ENCODE measurements around the gene DLG2.

The DLG2 gene

GRCh38 chr11:84234011-84234410 lies 1393.1 kb downstream of the DLG2 start:
- no peak for DNase-seq

GRCh38 chr11:84232511-84232910 lies 1394.6 kb downstream of the DLG2 start:
- DNase-seq: no peak

GRCh38 chr11:84230402-84230801 lies 1396.7 kb downstream of the DLG2 start:
- DNase-seq: no peak

GRCh38 chr11:84227970-84228665 lies 1399.0 kb downstream of the DLG2 start:
- no peak for DNase-seq

- no peak for DNase-seq
Observed at GRCh38 chr11:84224042-84224441, 1403.1 kb downstream of the DLG2 start.

GRCh38 chr11:84218318-84218717 lies 1408.8 kb downstream of the DLG2 start:
- no peak for DNase-seq

- DNase-seq: no peak
Observed at GRCh38 chr11:84215672-84216071, 1411.5 kb downstream of the DLG2 start.

- DNase-seq: no peak
Observed at GRCh38 chr11:84214557-84214956, 1412.6 kb downstream of the DLG2 start.

GRCh38 chr11:84212468-84213390 lies 1414.4 kb downstream of the DLG2 start:
- DNase-seq: no peak

- DNase-seq: no peak
Observed at GRCh38 chr11:84211896-84212295, 1415.2 kb downstream of the DLG2 start.

- no peak for DNase-seq
Observed at GRCh38 chr11:84194696-84195095, 1432.4 kb downstream of the DLG2 start.

GRCh38 chr11:84193706-84194105 lies 1433.4 kb downstream of the DLG2 start:
- DNase-seq: peak; percentile 19

GRCh38 chr11:84188521-84188920 lies 1438.6 kb downstream of the DLG2 start:
- DNase-seq: no peak

- no peak for DNase-seq
Observed at GRCh38 chr11:84173078-84173477, 1454.1 kb downstream of the DLG2 start.

- no peak for DNase-seq
Observed at GRCh38 chr11:84165139-84165538, 1462.0 kb downstream of the DLG2 start.

GRCh38 chr11:84164728-84165127 lies 1462.4 kb downstream of the DLG2 start:
- no peak for DNase-seq

- DNase-seq: no peak
Observed at GRCh38 chr11:84163116-84163515, 1464.0 kb downstream of the DLG2 start.

- no peak for DNase-seq
Observed at GRCh38 chr11:84157639-84158038, 1469.5 kb downstream of the DLG2 start.

GRCh38 chr11:84146826-84147225 lies 1480.3 kb downstream of the DLG2 start:
- DNase-seq: no peak

- no peak for DNase-seq
Observed at GRCh38 chr11:84145616-84146185, 1481.4 kb downstream of the DLG2 start.

GRCh38 chr11:84144531-84144930 lies 1482.6 kb downstream of the DLG2 start:
- DNase-seq: no peak

- no peak for DNase-seq
Observed at GRCh38 chr11:84142411-84142810, 1484.7 kb downstream of the DLG2 start.

- DNase-seq: no peak
Observed at GRCh38 chr11:84140386-84141169, 1486.6 kb downstream of the DLG2 start.

All from MV-4-11 (cell line).